Measurements from ENCODE around the gene EPHA7.

- TF ChIP-seq CTCF (IDR thresholded peaks at IDR 0.05 in 2 of 3, conservative IDR thresholded peaks at IDR 0.05 in 1 of 3; ENCODE audit: borderline replicate concordance in 1 of 3, insufficient read depth in 1 of 3, low read depth in 2 of 3, low read length in 2 of 3): no peak
- TF ChIP-seq EGR1 (IDR thresholded peaks at IDR 0.05; ENCODE audit: low read depth): no peak
- TF ChIP-seq ZBTB33 (IDR thresholded peaks at IDR 0.05; ENCODE audit: extremely low read depth, insufficient replicate concordance, low read length): no peak
- no peak for TF ChIP-seq YY1 (IDR thresholded peaks at IDR 0.05; ENCODE audit: extremely low read depth, insufficient replicate concordance, low read depth, low read length)
- TF ChIP-seq MAX (IDR thresholded peaks at IDR 0.05): no peak
- TF ChIP-seq EZH2 (IDR thresholded peaks at IDR 0.05): no peak
- no peak for TF ChIP-seq POLR2A (IDR thresholded peaks at IDR 0.05; ENCODE audit: borderline replicate concordance, extremely low read depth, insufficient read depth, insufficient read length)
- no peak for TF ChIP-seq POLR2AphosphoS5 (IDR thresholded peaks at IDR 0.05; ENCODE audit: low read depth, low read length)
- TF ChIP-seq RAD21 (IDR thresholded peaks at IDR 0.05; ENCODE audit: low read depth): no peak
Measured at GRCh38 chr6:93299622-93300021, 119.7 kb downstream of the EPHA7 start.
